GM19099 (cell line): ENCODE data around the gene OCA2.

Experiments used
- POLR2A ChIP-seq: IDR thresholded peaks from 3 replicates; pipeline ENCODE4 v1.6.1; 2011; ENCODE audit warnings: low read depth; ENCODE audit not compliant: insufficient read length; ENCODE audit errors: extremely low read depth

Gene OCA2

DNA sequence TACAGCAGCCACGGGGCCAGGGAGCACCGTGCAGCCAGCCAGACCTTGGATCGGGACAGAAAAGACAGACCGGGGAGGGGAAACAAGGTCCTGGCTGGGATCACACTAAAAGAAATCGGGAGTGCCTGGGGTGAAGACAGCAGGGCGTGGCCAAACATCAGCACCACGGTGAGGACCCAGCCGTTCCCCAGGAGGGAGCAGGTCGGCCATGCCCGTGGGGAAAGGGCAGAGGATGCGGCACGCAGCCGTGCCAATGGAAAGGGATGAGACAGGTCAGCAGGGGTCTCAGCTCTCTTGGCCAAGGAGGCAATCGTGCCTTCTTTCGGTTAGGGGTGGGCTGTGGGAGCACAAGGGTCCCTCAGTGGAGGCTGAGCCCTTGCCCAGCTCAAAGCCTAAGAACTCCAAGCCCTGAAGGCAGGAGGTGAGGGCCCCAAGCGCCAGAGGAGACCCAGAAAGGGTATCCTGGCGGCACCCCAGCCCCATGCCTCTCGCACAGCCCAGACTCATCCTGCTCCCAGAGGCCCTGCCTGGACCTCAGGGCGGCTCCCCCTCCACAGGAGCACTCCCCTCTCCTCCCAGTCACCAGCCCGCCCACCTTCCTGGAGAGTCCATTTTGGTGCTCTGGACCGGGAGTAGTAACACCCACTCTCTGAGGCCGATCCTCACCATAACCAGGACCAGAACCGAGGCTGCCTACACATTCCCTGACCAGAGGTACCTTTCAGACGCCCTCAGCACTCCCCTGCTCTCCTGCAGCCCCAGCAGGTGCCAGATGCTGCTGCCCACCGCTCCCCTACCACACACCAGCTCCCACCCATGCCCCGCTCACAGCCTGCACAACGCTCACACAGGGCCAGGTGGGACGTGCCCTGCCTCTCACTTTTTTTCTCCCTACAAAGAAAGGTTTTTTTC lies 23.2 kb upstream of the OCA2 start:
- no peak for TF ChIP-seq POLR2A

DNA sequence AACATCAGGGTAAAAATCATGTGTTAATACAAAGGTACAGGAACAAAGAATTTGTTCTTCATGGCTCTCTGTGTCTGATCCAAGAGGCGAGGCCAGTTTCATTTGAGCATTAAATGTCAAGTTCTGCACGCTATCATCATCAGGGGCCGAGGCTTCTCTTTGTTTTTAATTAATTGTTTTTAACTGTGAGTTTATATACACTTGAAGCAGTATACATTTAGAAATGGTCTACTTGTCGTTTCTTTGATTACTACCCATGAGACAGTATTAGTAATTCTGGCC lies 21.2 kb upstream of the OCA2 start:
- TF ChIP-seq POLR2A: no peak

DNA sequence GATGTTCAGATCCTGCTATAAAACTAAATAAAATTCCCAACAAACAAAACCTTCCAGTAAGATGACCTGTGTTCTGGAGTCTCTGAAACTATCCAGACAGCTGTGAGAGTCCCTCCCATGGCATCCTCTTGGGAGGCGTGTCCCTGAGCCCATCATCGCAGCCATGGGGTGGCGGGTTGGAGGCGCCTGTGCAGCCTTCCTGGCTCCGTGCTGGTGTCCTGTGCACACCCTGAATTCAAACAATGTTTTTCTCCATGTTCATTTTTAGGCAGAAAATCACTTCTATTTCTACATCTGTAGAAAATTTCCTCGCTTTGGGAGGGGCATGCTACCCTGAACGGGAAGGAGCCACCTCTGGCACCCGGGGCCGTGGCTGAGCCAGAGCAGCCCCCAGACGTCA lies 19.4 kb upstream of the OCA2 start:
- no peak for TF ChIP-seq POLR2A

DNA sequence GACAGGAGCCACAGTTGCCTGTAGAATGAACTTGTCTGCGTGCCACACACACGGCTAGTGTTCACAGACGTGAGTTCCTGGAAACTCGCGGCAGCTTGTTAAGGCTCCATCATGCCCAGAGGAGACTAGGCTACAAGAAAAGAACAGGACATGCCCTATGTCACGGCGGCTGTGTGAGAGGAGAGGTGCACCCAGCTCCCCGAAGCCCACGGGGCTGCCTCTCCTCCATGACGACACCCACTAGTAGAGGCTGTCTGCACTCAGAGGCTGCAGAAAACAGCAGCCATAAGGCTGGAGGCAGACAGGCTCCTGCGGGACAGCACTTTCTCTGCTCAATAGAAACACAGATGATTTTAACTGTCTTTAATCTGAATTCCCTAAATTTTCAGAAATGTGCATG lies 19.0 kb upstream of the OCA2 start:
- no peak for TF ChIP-seq POLR2A

DNA sequence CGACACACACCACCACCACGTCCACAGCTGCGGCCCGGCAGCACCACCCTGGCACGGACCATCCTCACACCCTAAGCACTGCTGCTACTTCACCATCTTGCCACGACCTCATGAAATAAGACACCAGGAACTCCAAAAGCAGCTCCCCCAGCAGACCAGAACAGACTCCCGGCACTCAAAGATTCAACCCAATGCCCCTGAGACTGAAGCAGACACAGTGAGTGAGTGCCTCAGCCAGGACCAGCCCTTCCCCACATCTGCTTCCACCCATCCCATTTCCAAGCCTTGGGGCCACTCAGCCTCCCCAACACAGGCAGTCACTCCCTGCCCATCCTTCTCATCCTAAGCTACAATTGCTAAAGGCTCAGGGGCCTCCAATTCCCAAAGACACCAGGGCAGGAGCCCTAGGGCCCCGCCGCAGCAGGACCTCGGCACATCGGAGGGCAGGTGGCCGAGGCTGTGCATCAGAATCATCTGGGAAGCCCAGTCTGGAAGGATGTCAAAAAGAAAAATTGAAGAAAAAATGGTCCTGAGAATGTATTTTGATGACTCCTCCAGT lies 18.4 kb upstream of the OCA2 start:
- no peak for TF ChIP-seq POLR2A

DNA sequence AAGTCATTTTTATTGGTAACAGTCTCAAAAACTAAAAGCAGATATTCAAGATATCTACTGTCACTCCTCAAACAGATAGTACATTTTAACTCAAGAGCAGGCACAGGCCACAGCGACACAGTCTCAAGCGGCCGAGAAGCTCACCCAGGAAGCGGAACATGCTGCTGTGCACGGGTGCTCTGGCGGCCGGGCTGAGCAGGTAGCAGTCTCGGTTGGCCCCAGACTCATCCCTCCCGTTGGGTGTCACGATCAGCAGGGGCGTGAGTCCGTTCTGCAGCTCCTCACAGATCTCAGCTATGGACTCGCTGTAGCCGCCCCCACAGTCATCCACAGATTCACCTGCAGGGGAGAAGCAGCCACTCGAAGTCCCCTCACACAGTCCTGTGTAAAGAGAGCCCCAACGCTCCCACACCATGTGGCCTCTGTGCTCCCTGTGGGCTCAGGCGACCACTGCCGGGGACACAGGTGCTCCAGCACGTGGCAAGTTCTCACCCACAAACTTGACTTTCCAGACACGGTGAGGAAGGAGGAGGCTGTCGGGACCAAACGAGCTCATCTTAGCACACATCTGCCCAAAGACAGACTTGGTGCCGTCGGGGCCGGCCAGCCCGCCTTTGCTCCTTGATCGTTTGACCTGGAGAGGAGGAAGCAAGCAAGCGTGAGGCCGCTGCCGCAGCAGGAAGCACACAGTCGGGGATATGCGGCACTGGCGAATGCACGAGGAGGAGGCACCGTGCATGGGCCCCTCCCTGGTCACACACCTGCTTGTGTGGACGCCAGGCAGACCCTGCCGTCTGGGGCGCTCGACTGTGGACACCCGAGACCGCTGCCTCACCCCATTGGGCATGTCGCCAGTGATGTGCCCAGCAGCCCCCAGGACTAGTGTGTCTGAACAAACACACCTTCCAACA lies 17.7 kb upstream of the OCA2 start:
- TF ChIP-seq POLR2A: no peak

DNA sequence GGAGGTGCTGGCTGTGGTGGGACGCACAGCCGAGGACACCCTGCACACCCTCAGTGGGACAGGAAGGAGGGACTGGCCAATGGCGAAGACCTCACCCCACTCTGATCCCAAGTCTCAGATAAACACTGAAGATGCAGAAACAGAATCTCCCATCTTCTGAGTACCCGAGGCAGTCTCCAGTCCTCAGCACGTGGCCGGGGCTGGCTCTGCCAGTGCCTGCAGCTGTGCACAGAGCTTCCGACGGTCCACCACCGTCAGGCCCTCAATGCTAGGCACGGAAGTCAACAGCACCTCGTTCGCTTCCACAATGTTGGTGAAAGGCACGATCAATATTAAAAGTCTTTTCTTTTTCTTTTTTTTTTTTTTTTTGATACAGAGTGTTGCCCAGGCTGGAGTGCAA lies 16.8 kb upstream of the OCA2 start:
- no peak for TF ChIP-seq POLR2A

DNA sequence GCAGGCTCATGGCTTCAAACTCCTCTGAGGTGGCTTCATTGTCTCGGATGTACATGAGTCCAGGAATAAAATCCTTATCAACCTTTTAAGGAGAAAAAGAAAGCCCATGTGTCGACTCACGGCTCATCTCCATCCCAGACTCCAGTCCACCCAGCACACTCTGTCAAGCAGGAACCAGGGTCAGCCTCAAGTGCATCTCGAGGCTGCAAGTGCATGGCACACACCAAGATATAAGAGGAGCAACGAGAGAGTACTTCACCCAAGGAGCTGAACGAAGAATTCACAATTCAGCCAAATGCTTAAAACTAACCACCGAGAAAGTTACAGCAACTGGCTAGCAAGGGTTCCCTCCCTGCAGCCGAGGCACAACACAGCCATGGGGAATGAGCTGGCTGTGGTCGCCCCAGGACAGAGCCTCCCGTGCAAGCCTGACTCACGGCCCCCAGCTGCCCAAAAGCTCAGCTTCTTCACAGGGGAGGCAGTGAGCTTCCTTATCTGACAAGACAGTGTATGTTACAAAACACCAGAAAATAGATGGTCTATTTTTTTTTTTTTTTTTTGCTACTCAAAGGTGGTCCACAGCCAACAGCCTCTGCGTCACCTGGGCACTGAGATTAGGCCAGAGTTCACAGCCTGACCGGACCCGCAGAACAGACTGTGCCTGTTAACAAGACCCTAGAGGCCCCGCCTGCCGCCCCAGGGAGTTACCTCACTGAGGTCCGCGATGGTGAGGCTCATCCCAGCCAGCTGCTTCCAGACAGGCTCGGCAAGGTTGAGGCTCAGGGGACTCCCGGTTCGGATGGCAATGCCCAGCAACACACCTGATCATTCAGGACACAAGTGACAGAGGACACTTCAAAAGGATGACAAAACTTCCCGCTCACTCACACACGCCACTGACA lies 15.9 kb upstream of the OCA2 start:
- no peak for TF ChIP-seq POLR2A

DNA sequence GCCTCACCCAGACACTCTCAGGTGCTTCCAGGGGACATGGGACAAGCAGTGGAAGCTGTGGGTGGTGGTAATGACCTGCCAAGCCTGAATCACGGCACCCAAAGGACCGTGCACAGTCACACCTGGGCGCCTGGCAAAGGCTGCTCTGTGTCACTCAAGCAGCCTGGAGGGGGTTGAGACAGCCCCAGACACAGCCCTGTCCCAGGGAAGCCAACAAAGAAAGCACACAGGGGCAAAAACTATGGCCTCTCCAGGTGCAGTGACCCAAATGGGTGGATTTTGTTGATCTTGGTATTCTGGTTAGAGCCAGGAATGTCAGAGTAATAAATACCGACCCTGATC lies 15.0 kb upstream of the OCA2 start:
- no peak for TF ChIP-seq POLR2A

DNA sequence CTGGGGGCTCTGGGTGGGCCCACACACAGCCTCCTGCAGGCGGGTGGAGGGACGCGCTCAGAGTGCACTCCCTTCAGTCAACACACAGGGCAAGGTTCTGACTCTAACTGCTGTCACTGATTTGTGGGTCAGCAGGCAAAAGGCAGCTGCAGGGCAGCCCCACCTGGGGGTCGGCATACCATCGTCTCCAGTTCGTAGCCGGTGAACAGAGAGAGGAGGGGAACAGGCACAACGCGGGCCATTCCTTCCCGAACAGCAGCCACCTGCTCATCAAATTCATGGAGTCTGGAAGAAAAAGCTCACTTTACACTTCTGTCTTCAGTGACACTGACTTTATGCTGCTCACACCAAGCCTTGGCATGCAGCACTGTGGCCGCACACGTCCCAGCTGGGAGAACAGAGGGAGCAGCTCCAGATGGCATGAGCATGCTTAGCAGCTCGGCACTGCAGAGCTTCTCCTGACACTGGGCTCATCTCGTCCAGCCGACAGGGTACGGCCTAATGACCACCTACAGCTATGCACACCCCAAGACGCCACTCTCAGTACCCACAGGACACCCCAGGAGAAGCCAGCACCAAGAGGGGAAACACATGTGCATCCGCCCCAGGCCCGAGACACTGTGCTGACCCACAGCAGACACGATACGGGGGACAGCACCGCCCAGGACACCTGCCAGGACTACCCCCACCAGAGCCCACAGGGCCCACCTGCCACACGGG lies 14.4 kb upstream of the OCA2 start:
- no peak for TF ChIP-seq POLR2A

DNA sequence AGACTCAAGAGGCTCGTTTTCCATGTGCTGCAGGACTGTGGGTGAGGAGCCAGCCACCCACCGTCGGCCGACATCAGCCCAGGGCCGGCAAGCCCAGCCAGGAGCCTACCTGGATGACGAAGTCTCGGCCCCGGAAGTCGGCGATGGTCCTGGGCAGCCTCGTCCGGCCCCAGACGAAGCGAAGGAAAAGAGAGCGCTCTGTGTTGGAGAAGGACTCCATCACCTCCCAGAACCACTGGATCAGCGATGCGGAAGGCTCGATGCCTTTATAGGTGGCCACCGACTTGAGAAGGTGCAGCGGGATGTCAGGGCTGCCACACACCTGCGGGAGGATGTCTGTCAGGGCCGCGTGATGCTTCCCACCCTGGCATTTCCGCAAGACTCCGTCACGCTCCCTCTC lies 13.8 kb upstream of the OCA2 start:
- TF ChIP-seq POLR2A: no peak

DNA sequence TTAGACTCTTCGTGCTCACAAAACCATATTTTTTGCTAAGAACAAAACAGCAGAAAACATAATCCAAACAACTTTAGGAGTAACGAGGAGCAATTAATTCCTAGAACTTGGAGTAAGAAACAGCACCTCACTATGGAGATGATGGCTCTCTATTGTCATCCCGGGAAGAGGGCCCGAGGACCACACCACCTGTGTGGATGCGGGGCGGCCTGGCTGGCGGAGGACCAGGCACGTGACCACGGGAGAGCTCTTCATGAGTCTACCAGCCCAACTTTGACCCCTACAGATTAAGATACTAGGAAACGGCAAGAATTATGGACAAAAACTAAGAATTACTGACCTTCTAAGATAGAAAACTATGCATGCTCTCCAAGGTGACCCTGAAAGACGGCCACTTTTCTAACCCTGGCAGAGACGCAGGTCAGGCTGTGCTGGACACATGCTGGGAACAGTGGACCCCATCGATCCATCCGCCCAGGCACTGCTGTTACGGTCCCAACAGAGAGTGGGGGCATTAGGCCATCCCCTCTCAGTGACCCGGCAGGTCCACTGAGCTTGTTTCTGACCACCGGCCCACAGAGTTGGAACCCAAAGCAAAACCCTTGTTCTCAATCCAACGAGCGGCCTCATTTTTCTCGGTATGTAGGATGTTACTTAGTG lies 13.1 kb upstream of the OCA2 start:
- no peak for TF ChIP-seq POLR2A

DNA sequence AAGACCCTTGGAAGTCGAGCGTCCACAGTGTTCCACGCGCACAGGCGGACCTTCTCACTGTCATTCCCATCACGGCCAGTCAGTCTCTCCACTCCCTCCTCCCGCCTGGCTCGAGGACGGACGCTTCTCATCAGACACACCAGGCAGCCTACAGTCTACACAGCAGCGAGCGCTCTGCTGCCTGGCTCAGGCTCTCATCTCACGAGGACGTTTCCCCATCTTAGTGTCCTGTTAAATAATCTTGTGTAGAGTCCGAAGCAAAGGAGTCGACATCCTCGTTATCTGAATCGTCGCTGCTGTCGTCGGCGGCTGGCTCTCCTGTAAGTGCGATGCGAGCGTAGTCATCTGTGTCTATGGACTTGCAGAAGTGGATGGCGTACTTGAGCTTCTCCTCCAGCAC lies 12.4 kb upstream of the OCA2 start:
- TF ChIP-seq POLR2A: no peak

DNA sequence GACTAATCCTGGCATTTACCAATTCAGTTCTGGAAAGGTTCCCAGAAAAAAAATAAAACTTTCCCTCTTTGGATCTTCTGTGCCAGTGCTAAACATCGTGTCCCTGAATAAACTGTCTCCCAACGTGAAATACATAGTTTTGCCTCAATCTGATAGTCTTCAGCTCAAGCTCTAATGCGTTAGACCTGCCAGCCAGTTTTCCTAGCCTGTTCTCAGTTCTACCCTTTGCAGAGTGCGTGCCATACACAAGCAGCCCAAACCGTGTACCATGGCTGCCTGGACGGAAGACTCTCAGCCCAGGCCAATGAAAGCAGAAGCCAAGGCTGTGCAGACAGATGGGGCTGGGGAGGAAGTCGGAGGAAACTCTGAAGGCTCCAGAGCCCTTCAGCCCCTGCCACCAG lies 11.4 kb upstream of the OCA2 start:
- TF ChIP-seq POLR2A: no peak
